ENCODE results near the gene STK35.

GRCh38 chr20:2172305-2173175 is 70.9 kb downstream of the STK35 start:
- TF ChIP-seq CTCF (IDR thresholded peaks at IDR 0.05) (peak; percentile 85 to 89 (median 87)), POLR2A (IDR thresholded peaks at IDR 0.05) (no peak)

Data from tibial nerve (tissue), 3 donors.